Measurements from ENCODE around the gene KRT2. TPM values are rescaled to one million over a fixed set of nuclear protein-coding genes. Genes with fewer than 3 reads are reported as not detected.

The KRT2 gene
- total and polyA plus RNA-seq, 2 of the 8 experiments (the other 6 are each of a cell fraction or from before 2014, with no cell fraction given): not detected

GRCh38 chr12:52617403-52617785 lies 34.6 kb downstream of the KRT2 start (continued):
- no peak for TF ChIP-seq NRF1 (IDR thresholded peaks at IDR 0.05; ENCODE audit: low read depth, low read length)
- no peak for TF ChIP-seq BRCA1 (IDR thresholded peaks at IDR 0.05; ENCODE audit: low read depth, low read length)
